Nasal cavity respiratory epithelium epithelial cell of viscerocranial mucosa (primary cell): ENCODE measurements around the gene FBXO4. TPM values are rescaled to one million over a fixed set of nuclear protein-coding genes. Genes with fewer than 3 reads are reported as not detected.

Source experiments
- total RNA-seq: library from RNA; depleted of rRNA; stranded (reverse); fragments of >200 nt; gene quantifications from 2 replicates; pipeline ENCODE4 v1.2.3, GENCODE V29; 2014

FBXO4 gene
- total RNA-seq = 9.9 and 12.0 TPM in 2 replicates

GRCh38 chr5:41924872-41925554, at the start of gene FBXO4:
Gene FBXO4 (plus strand): TSS chr5:41925281. CDS start chr5:41925310, 29 bp downstream.

GRCh38 chr5:41903892-41904799, 20.9 kb upstream of the FBXO4 start, which contains the start of gene RIMOC1:
Gene RIMOC1 (plus strand): TSS chr5:41904344. CDS start chr5:41904368, 24 bp downstream.

Other genes with a start within 250 kb of the FBXO4 start
- gene OXCT1, start 54.9 kb upstream of the FBXO4 start, total RNA-seq = 23.6 and 34.9 TPM in 2 replicates
- gene RIMOC1, start 20.9 kb upstream of the FBXO4 start, total RNA-seq = 23.2 and 28.4 TPM in 2 replicates